Lower leg skin (tissue), 4 donors: ENCODE data around the gene FAM193A. TPM values are rescaled to one million over a fixed set of nuclear protein-coding genes. Genes with fewer than 3 reads are reported as not detected.
A peak's percentile ranks its signal among the peaks of the same experiment; 100 is the strongest.

Experiments
- DNase-seq, 2 donors: peaks; one replicate each; pipeline ENCODE4 v3.0.0-alpha.2; 2019; ENCODE audit warnings: low spot score in 2 of 2
- H3K4me3 ChIP-seq: fragments of 200-600 bp; sonication (generic); 2 replicates; pipeline ENCODE4 v1.5.1; 2017; ENCODE audit warnings: mild to moderate bottlenecking, low read depth; ENCODE audit not compliant: poor library complexity, severe bottlenecking
- POLR2A ChIP-seq, 2 donors: fragments of 450-650 bp; IDR thresholded peaks; one replicate each; pipeline ENCODE4 v1.6.1; 2016 to 2017; ENCODE audit warnings: antibody characterized with exemption in 2 of 2, mild to moderate bottlenecking in 1 of 2, moderate library complexity in 1 of 2
- WGBS, 2 donors: methylation state at CpG; one replicate each; pipeline ENCODE4 v1.1.5; 2018; 5-methylcytosine and 5-hydroxymethylcytosine counted together
- intact Hi-C: fragments of 100-400 bp; cut with DNase I; formaldehyde crosslinking; loops from one replicate; pipeline ENCODE4 v1.15.0; 2023; ENCODE audit warnings: low total_unique reads
- total RNA-seq, 4 donors: library from RNA; depleted of rRNA; stranded (reverse); fragments of >200 nt; gene quantifications; one replicate each; pipeline ENCODE4 v1.1.0, GENCODE V29; 2016
- TF ChIP-seq, protein P1 (sequence below), 3 donors: fragments of 450-650 bp; IDR thresholded peaks; one replicate each; pipeline ENCODE4 v1.5.1; 2016; ENCODE audit warnings: antibody characterized with exemption in 3 of 3, mild to moderate bottlenecking in 3 of 3, moderate library complexity in 2 of 3

Gene FAM193A
- total RNA-seq, 4 donors from 2014 or later: 16.3 to 38.6 (median 25.7) TPM

GRCh38 chr4:2689825-2690700, 153.6 kb downstream of the FAM193A start:
- 81 to 88% methylated on average over 19 of the region's 19 CpGs for WGBS, 2 donors
- TF ChIP-seq, protein P1, sequence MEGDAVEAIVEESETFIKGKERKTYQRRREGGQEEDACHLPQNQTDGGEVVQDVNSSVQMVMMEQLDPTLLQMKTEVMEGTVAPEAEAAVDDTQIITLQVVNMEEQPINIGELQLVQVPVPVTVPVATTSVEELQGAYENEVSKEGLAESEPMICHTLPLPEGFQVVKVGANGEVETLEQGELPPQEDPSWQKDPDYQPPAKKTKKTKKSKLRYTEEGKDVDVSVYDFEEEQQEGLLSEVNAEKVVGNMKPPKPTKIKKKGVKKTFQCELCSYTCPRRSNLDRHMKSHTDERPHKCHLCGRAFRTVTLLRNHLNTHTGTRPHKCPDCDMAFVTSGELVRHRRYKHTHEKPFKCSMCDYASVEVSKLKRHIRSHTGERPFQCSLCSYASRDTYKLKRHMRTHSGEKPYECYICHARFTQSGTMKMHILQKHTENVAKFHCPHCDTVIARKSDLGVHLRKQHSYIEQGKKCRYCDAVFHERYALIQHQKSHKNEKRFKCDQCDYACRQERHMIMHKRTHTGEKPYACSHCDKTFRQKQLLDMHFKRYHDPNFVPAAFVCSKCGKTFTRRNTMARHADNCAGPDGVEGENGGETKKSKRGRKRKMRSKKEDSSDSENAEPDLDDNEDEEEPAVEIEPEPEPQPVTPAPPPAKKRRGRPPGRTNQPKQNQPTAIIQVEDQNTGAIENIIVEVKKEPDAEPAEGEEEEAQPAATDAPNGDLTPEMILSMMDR (IDR thresholded peaks at IDR 0.05): no peak
- TF ChIP-seq POLR2A (IDR thresholded peaks at IDR 0.05): no peak
- intact Hi-C loops: no loop called here
- peak in 1 of 2 donors; percentile 74 for DNase-seq
- H3K4me3 ChIP-seq: no peak overlapping the region

GRCh38 chr4:2691313-2691712, 154.9 kb downstream of the FAM193A start:
- TF ChIP-seq, protein P1 (IDR thresholded peaks at IDR 0.05): no peak
- TF ChIP-seq POLR2A (IDR thresholded peaks at IDR 0.05): no peak
- DNase-seq: peak in 1 of 2 donors; percentile 29
- intact Hi-C loops: no loop called here
- 99 to 100% methylated on average over 5 of the region's 5 CpGs for WGBS, 2 donors
- H3K4me3 ChIP-seq: no peak overlapping the region

GRCh38 chr4:2691952-2692435, 155.5 kb downstream of the FAM193A start:
- intact Hi-C loops: no loop called here
- DNase-seq: no peak
- H3K4me3 ChIP-seq: no peak overlapping the region
- TF ChIP-seq POLR2A (IDR thresholded peaks at IDR 0.05): no peak
- TF ChIP-seq, protein P1 (IDR thresholded peaks at IDR 0.05): no peak
- 88 to 93% methylated on average over 7 of the region's 7 CpGs for WGBS, 2 donors

DNA sequence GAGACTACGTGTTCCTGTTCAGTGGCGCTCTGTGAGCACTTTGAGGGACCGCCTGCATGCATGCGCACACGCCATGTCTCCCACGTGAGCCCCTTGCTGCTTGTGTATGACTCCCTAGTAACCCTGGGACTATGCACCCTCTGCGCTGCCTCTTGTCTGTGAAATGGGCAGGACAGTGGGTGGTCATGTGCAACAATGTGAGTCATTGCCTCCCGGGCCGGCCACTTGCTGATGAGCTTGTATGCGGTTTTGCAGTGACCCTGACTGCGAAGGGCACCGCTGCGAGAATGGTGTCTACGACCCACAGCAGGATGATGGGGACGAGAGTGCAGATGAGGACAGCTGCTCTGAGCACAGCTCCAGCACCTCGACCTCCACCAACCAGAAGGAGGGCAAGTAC, 158.2 kb downstream of the FAM193A start:
- H3K4me3 ChIP-seq: no peak overlapping the region
- peak in 1 of 2 donors; percentile 72 for DNase-seq
- intact Hi-C loops: no loop called here
- WGBS, 2 donors: 94 to 95% methylated on average over 16 of the region's 16 CpGs
- TF ChIP-seq POLR2A (IDR thresholded peaks at IDR 0.05): no peak
- TF ChIP-seq, protein P1 (IDR thresholded peaks at IDR 0.05): no peak

DNA sequence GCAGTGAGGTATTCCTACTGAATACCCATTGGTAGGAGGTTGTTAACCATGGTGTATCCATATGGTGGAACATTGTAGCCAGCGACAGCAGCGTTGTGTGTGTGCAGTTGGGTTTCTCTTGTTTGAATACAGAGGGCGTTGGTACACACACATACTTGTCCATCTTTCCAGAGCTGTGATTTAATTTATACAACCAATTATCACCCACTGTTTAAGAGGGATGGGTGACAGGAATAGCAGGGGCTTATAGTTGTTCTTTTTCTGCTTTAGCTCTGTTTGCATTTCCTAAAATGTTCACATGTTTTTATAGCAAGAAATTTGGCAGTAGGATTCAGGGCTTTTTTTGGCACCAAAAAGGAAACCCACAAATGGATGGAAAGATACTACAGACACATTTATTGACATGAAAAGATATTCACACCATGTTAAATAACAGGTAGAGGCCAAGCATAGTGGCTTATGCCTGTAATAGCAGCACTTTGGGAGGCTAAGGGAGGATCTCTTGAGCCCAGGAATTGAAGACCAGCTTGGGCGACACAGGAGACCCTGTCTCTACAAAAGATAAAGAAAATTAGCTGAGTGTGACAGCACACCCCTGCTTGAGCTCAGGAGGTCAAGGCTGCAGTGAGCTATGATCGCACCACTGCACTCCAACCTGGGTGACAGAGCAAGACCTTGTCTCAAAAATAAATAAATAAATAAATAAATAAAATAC, 159.1 kb downstream of the FAM193A start:
- no peak for TF ChIP-seq POLR2A (IDR thresholded peaks at IDR 0.05)
- TF ChIP-seq, protein P1 (IDR thresholded peaks at IDR 0.05): no peak
- no peak overlapping the region for H3K4me3 ChIP-seq
- WGBS, 2 donors: 91 to 97% methylated on average over 5 of the region's 5 CpGs
- intact Hi-C loops: no loop called here
- DNase-seq: peak in 1 of 2 donors; percentile 32
